Ishikawa (cell line): ENCODE data around the gene COMP.

ENCODE experiments used
- CEBPB ChIP-seq: IDR thresholded peaks from 2 replicates; pipeline ENCODE4 v1.6.1; 2012
- CREB1 ChIP-seq: IDR thresholded peaks from 2 replicates; pipeline ENCODE4 v1.6.1; 2012; ENCODE audit warnings: low read depth
- EGR1 ChIP-seq: IDR thresholded peaks from 2 replicates; pipeline ENCODE4 v1.6.1; 2012
- EP300 ChIP-seq: IDR thresholded peaks from 2 replicates; pipeline ENCODE4 v1.6.1; 2012; ENCODE audit warnings: borderline replicate concordance
- FOXM1 ChIP-seq: IDR thresholded peaks from 2 replicates; pipeline ENCODE4 v1.6.1; 2012; ENCODE audit warnings: low read depth, borderline replicate concordance
- NFIC ChIP-seq: IDR thresholded peaks from 2 replicates; pipeline ENCODE4 v1.6.1; 2012
- RAD21 ChIP-seq: IDR thresholded peaks from 2 replicates; pipeline ENCODE4 v1.6.1; 2012; ENCODE audit warnings: low read depth
- REST ChIP-seq: IDR thresholded peaks from 2 replicates; pipeline ENCODE4 v1.6.1; 2012; ENCODE audit warnings: low read depth, mild to moderate bottlenecking
- TAF1 ChIP-seq: IDR thresholded peaks from 2 replicates; pipeline ENCODE4 v1.6.1; 2012; ENCODE audit warnings: low read depth, mild to moderate bottlenecking
- TCF12 ChIP-seq: IDR thresholded peaks from 2 replicates; pipeline ENCODE4 v1.6.1; 2012; ENCODE audit warnings: low read depth
- TEAD4 ChIP-seq: IDR thresholded peaks from 2 replicates; pipeline ENCODE4 v1.6.1; 2012
- YY1 ChIP-seq: IDR thresholded peaks from 2 replicates; pipeline ENCODE4 v1.6.1; 2012; ENCODE audit warnings: low read depth
- ZBTB7A ChIP-seq: IDR thresholded peaks from 2 replicates; pipeline ENCODE4 v1.6.1; 2012; ENCODE audit warnings: low read depth
- TF ChIP-seq, protein P1 (sequence below): IDR thresholded peaks from 2 replicates; pipeline ENCODE4 v1.6.1; 2012
- TF ChIP-seq, protein P2 (sequence below): IDR thresholded peaks from 2 replicates; pipeline ENCODE4 v1.6.1; 2012

COMP gene

DNA sequence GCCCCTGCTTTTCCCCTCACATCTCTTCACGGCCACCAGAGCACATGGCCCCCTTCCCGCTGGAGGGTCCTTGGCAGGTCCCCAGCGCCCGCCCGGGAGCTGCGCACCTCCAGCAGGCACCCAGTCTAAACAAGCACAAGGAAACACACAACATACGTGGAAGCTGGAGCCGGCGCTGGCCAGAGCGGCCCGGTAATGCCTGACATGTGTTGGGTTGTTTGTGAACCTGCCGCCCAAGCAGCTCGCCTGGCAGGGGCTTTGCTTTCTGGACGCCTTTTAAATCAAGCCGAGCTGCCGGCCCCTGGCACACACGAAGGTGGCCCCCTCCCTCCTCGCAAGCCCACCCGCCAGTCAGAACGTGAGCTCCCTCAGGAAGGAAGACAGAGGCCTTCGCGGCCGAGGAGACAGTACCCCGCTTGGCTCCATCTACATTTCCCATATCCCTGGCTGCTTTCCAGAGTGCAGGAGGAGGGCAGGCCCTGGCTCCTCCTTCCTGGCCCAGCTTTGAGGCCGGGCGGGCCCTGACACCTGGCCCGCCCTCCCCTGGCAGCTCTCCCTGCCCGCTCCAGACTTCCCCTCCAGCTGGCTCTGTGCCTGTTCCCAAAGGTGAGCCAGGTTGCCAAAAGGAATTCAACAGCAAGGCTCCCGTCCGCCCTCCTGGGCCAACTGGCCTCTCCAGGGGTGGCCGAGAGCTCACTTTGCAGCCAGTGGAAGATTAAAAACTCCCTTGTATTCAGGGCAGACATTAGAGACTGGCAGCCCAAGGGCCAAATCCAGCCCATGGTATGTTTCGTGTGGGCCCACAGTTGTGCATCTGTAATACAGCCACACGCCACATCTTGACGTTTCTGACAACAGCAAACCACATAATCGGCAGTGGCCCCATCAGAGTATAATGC, 28.7 kb downstream of the COMP start:
- TF ChIP-seq RAD21 (peak; percentile 31; the same call in 1 of the 2 replicates), EGR1 (no peak), EP300 (peak; percentile 95), FOXM1 (peak; percentile 87; the same call in 1 of the 2 replicates), TAF1 (peak; percentile 40; the same call in 1 of the 2 replicates), YY1 (peak; percentile 63), ZBTB7A (no peak), CEBPB (peak; percentile 59), TCF12 (peak; percentile 98), REST (no peak), TEAD4 (peak; percentile 86), NFIC (peak; percentile 99), CREB1 (no peak)
- TF ChIP-seq, protein P1, sequence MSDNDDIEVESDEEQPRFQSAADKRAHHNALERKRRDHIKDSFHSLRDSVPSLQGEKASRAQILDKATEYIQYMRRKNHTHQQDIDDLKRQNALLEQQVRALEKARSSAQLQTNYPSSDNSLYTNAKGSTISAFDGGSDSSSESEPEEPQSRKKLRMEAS = peak; percentile 44; the same call in 1 of the 2 replicates
- TF ChIP-seq, protein P2, sequence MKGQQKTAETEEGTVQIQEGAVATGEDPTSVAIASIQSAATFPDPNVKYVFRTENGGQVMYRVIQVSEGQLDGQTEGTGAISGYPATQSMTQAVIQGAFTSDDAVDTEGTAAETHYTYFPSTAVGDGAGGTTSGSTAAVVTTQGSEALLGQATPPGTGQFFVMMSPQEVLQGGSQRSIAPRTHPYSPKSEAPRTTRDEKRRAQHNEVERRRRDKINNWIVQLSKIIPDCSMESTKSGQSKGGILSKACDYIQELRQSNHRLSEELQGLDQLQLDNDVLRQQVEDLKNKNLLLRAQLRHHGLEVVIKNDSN = peak; percentile 22; the same call in 1 of the 2 replicates

DNA sequence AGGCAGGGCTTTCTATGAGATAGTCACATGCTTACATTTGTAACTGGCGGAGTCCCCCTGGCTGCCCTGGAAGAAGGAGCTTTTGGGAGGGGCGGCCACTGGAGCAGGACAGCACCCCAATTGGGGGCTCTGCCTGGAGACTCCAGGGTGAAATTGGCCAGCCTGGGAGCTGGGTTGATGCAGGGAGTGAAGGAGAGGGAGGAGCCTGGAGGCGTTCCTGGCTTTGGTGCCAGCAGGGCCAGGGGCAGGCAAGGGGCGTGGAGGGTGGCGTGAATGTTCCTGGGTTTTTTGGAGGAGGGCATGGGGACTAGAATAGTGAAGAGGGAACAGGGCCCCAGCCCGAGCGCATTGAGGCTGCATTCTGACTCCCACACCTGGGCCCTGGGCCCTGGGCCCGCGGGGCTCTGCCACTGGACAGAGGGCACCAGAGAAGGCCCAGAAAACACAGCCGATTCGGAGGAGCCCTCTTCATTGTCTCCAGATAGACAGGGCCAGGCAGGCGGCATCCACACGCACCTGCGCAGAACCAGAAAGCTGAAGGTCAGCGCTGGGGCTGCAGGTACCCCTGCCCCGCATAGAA, 29.5 kb downstream of the COMP start:
- TF ChIP-seq FOXM1 = 0 out of 2 replicates have a peak, but pooled peaks have one; percentile 16
- TF ChIP-seq REST = no peak
- TF ChIP-seq CEBPB = no peak
- TF ChIP-seq EP300 = no peak; the same call in 1 of the 2 replicates
- no peak for TF ChIP-seq YY1
- TF ChIP-seq NFIC = peak; percentile 58; the same call in 1 of the 2 replicates
- TF ChIP-seq EGR1 = no peak
- TF ChIP-seq TCF12 = no peak
- no peak for TF ChIP-seq ZBTB7A

- TF ChIP-seq ZBTB7A (peak; percentile 63; the same call in 1 of the 2 replicates), YY1 (no peak)
Measured at GRCh38 chr19:18760440-18761383, 30.4 kb downstream of the COMP start.

DNA sequence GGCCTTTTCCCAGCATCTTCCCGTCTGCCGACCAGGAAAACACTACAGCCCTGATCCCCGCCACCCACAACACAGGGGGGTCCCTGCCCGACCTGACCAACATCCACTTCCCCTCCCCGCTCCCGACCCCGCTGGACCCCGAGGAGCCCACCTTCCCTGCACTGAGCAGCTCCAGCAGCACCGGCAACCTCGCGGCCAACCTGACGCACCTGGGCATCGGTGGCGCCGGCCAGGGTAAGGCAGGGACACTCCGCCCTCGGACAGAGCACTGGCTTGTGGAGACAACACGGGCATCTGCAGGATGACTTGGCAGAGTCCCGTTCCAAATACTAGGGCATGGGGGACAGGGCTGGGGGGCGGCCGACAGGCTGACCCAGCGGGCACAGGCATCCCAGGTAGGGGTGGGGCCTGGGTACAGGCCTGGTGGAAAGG, 31.1 kb downstream of the COMP start:
- TF ChIP-seq EP300 (no peak), TCF12 (no peak), CEBPB (no peak), NFIC (no peak), TEAD4 (no peak), EGR1 (no peak), FOXM1 (no peak), CREB1 (no peak)
- TF ChIP-seq, protein P1 = no peak
- TF ChIP-seq, protein P2 = no peak
